ENCODE data around the gene EPHB6. TPM values are rescaled to one million over a fixed set of nuclear protein-coding genes. Genes with fewer than 3 reads are reported as not detected.

Gene EPHB6
- total RNA-seq, 1 experiment from 2014 or later: 39.2 TPM

GRCh38 chr7:142901426-142902259 is 46.8 kb downstream of the EPHB6 start:
- Histone ChIP-seq H3K4me3 (no peak overlapping the region), H3F3A (ENCODE audit: insufficient read depth, low read depth) (peaks cover 4% of the 10 kb centered on the region; the same call in 1 of the 2 replicates), H3K27ac (no peak overlapping the region), H3K27me3 (ENCODE audit: insufficient read depth, low read depth) (no peaks in the 10 kb centered on the region), H3K36me3 (ENCODE audit: low read depth) (no peaks in the 10 kb centered on the region), H4K20me1 (ENCODE audit: insufficient read depth) (no peaks in the 10 kb centered on the region), H3K4me2 (no peak overlapping the region), H2AFZ (no peak overlapping the region), H3K9me2 (ENCODE audit: insufficient read depth) (no peaks in the 10 kb centered on the region), H3K4me1 (replicated peaks; ENCODE audit: insufficient read depth) (peaks cover 20% of the 10 kb centered on the region), H3K9me3 (ENCODE audit: insufficient read depth, low read depth) (peaks cover 21% of the 10 kb centered on the region), H3K79me2 (ENCODE audit: low read depth) (no peaks in the 10 kb centered on the region)
- CTCF ChIA-PET: interaction anchor here (0.7 to 0.8 kb wide), 3 partner anchors 20 to 582 kb away, joined by 3 to 8 read pairs (median 3); no protein-coding TSS in a partner anchor
- no TSS peak for BruUV-seq (replicated peaks)
- no peak for DNase-seq
- POLR2A ChIA-PET (ENCODE audit: unreplicated experiment): no interaction called here
- no peak for TF ChIP-seq EZH2 (IDR thresholded peaks at IDR 0.05; ENCODE audit: low read depth)
- no peak for TF ChIP-seq CTCF (conservative IDR thresholded peaks at IDR 0.05)
- intact Hi-C loops (cut with micrococcal nuclease; ENCODE audit: unreplicated experiment): no loop called here

- ChIA-PET POLR2A (ENCODE audit: unreplicated experiment) (interaction anchor here (0.5 kb wide), 1 partner anchor 93 kb away, joined by 4 read pairs; no protein-coding TSS in a partner anchor), CTCF (no interaction called here)
- DNase-seq: no peak
- no peaks in the 10 kb centered on the region for H3K9me2 ChIP-seq (ENCODE audit: insufficient read depth)
- no peaks in the 10 kb centered on the region for H4K20me1 ChIP-seq (ENCODE audit: insufficient read depth)
- no peaks in the 10 kb centered on the region for H3K79me2 ChIP-seq (ENCODE audit: low read depth)
- H3K4me3 ChIP-seq: no peak overlapping the region
- H3K27ac ChIP-seq: no peak overlapping the region
- BruUV-seq (replicated peaks): no TSS peak
- peaks cover 30% of the 10 kb centered on the region for H3K9me3 ChIP-seq (ENCODE audit: insufficient read depth, low read depth)
- TF ChIP-seq EZH2 (IDR thresholded peaks at IDR 0.05; ENCODE audit: low read depth) (no peak), CTCF (conservative IDR thresholded peaks at IDR 0.05) (no peak)
- intact Hi-C loops (cut with micrococcal nuclease; ENCODE audit: unreplicated experiment): no loop called here
- H3K4me2 ChIP-seq: no peak overlapping the region
- H3K27me3 ChIP-seq (ENCODE audit: insufficient read depth, low read depth): no peaks in the 10 kb centered on the region
- H3F3A ChIP-seq (ENCODE audit: insufficient read depth, low read depth): no peaks in the 10 kb centered on the region
- peaks cover 8% of the 10 kb centered on the region for H3K4me1 ChIP-seq (replicated peaks; ENCODE audit: insufficient read depth)
- no peak overlapping the region for H2AFZ ChIP-seq
- no peaks in the 10 kb centered on the region for H3K36me3 ChIP-seq (ENCODE audit: low read depth)
Observed at GRCh38 chr7:142904128-142904527, 49.3 kb downstream of the EPHB6 start.

GRCh38 chr7:142905759-142906158 is 50.9 kb downstream of the EPHB6 start:
- H3K27me3 ChIP-seq (ENCODE audit: insufficient read depth, low read depth): no peaks in the 10 kb centered on the region
- no peaks in the 10 kb centered on the region for H3K9me2 ChIP-seq (ENCODE audit: insufficient read depth)
- peaks cover 14% of the 10 kb centered on the region; the same call in 1 of the 2 replicates for H3F3A ChIP-seq (ENCODE audit: insufficient read depth, low read depth)
- CTCF ChIA-PET: no interaction called here
- H3K4me2 ChIP-seq: no peak overlapping the region
- no peaks in the 10 kb centered on the region for H3K36me3 ChIP-seq (ENCODE audit: low read depth)
- BruUV-seq (replicated peaks): no TSS peak
- no peak for DNase-seq
- H3K27ac ChIP-seq: no peak overlapping the region
- H3K4me1 ChIP-seq (replicated peaks; ENCODE audit: insufficient read depth): peaks cover 17% of the 10 kb centered on the region
- TF ChIP-seq CTCF (conservative IDR thresholded peaks at IDR 0.05): no peak
- TF ChIP-seq EZH2 (IDR thresholded peaks at IDR 0.05; ENCODE audit: low read depth): no peak
- H2AFZ ChIP-seq: no peak overlapping the region
- H3K79me2 ChIP-seq (ENCODE audit: low read depth): no peaks in the 10 kb centered on the region
- H3K9me3 ChIP-seq (ENCODE audit: insufficient read depth, low read depth): peaks cover 30% of the 10 kb centered on the region
- POLR2A ChIA-PET (ENCODE audit: unreplicated experiment): no interaction called here
- no peak overlapping the region for H3K4me3 ChIP-seq
- intact Hi-C loops (cut with micrococcal nuclease; ENCODE audit: unreplicated experiment): no loop called here
- H4K20me1 ChIP-seq (ENCODE audit: insufficient read depth): no peaks in the 10 kb centered on the region

All from PC-9 (cell line).